HL-60/S4 treated with retinoic acid at 250 ng/mL for 4 days and 3 days (cell line): ENCODE results near the gene POGZ.

ENCODE experiments used
- in situ Hi-C: fragments of 300-500 bp; cut with MboI; formaldehyde crosslinking; loops from 2 replicates; pipeline ENCODE4 v1.7.0; 2022; ENCODE audit warnings: low sequenced_read_pairs

The POGZ gene

DNA sequence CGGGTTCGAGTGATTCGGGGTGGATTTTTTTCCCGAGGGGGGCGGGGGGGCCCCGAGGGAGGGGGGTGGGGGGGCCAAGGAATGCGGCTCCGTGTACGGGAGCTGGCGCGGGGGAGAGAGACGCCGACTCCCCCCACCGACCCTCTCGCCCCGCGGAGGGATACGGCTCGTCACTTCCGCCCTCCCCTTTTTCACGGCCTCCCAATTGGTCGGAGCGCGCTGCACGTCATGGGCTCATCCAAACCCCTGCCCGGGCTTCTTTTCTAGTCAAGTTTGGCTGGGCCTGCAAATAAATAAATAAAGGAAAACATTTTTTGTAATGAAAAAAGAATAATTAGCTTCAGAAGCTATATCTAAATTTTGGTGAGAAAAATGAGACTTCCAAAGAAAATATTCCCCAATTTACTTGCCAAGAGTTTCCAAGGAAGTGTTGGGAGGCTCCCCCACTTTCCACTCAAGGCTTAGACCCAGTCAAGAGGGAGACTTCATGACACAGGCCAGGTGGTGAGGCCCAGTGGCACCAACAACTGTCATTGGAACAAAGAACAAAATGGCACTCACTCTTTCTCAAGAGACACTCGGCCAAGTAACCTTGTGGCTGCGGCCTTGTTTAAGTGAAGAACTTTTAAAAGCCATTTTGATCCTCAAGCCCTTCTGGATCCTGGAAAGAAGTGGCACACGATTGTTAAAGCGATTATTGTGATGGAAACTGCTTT lies at the start of gene POGZ:
Gene POGZ, minus strand, starts transcription at position 164 of the 716 bp plus-strand sequence. CDS start 17,290 bp downstream, outside the sequence.
- in situ Hi-C loops: no loop called here

DNA sequence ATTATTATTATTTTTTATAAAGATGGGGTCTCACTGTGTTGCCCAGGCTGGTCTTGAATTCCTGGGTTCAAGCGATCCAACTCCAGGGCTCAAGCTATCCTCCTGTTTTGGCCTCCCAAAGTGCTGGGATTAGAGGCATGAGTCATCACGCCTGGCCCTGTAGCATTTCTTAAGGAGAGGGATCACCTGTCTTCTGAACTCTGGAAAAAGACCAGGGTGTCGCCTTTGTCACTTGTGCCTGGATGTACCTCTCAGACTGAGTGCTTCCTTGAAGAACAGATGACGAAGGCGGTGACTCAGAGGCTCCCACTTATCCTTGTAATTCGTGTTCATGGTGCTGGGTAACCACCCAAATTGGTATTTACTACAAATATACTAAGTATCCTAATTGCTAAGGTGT lies 49.5 kb upstream of the POGZ start:
- in situ Hi-C loops: no loop called here

DNA sequence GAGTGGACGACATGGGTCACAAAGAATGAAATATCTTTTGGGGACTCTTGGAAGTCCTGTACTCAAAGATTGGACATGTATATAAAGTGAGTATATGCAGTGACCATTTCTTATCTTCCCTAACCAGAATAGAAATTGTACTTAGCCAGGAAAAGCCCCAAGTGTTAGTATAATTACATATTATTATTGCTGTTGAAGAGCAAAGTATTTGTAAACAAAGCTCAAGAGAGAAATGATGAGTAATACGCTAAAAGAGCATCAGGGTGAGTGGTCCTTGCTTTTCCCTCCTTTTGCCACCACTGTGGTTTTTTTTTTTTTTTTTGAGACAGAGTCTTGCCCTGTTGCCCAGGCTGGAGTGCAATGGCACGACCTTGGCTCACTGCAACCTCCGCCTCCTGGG lies 45.5 kb upstream of the POGZ start:
- in situ Hi-C loops: no loop called here

DNA sequence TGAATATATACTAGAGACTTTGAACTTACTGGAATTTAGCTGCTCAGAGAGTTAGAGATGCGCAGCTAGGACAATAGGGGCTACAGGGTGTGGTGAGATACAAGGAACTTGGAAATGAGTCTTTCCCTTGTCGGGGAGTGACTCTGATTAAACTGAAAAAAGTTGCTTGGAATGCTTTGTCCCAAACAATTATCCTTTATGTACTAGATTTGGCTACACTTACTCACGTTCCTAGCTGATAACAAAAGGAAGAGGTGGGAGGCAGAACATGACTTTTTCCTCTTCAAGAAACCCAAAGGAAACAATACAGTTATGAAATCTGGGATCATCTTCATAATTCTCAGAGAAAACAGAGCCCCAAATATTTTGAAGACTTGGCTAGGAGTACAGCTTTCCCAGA lies 45.0 kb upstream of the POGZ start:
- in situ Hi-C loops: no loop called here

GRCh38 chr1:151502859-151503780 lies 43.8 kb upstream of the POGZ start:
- in situ Hi-C loops: no loop called here

- in situ Hi-C loops: no loop called here
Measured at GRCh38 chr1:151502035-151502700, 42.9 kb upstream of the POGZ start.

GRCh38 chr1:151501474-151501873 lies 42.2 kb upstream of the POGZ start:
- in situ Hi-C loops: no loop called here

GRCh38 chr1:151499930-151500329 lies 40.6 kb upstream of the POGZ start:
- in situ Hi-C loops: no loop called here

DNA sequence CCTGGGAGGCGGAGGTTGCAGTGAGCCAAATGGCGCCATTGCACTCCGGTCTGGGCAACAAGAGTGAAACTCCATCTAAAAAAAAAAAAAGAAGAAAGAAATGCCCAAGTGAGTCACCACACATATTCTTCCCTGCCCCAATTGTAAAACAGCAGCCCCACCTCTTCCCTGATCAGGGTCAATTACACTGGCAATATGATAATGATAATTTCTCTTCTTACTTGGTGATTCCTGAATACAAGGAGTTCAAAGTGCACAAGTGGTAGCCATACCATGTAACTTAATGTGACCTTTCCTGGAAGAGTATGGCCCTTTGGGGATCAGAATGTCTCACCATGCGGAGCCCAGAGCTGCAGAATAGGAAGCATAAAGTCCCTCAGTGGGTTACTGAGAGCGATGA lies 40.1 kb upstream of the POGZ start:
- in situ Hi-C loops: no loop called here

GRCh38 chr1:151495316-151495715 lies 36.0 kb upstream of the POGZ start:
- in situ Hi-C loops: no loop called here

GRCh38 chr1:151494741-151495281 lies 35.5 kb upstream of the POGZ start:
- in situ Hi-C loops: no loop called here

- in situ Hi-C loops: no loop called here
Measured at GRCh38 chr1:151493042-151493441, 33.7 kb upstream of the POGZ start.

- in situ Hi-C loops: no loop called here
Measured at GRCh38 chr1:151492120-151492519, 32.8 kb upstream of the POGZ start.

DNA sequence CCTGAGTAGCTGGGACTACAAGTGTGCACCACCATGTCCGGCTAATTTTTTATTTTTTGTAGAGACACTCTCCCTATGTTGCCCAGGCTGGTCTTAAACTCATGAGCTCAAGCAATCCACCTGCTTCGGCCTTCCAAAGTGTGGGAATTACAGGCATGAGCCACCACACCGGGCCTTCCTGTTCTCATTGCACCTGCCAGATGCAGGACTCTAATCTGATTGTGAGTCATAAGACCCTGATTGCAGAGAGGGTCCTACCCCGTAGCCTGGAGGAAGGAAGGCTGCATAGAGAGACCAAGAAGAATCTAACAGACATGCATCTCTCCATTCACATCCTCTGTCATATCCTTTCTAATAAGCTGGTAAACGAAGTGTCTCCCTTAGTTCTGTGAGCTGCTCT lies 32.3 kb upstream of the POGZ start:
- in situ Hi-C loops: no loop called here

DNA sequence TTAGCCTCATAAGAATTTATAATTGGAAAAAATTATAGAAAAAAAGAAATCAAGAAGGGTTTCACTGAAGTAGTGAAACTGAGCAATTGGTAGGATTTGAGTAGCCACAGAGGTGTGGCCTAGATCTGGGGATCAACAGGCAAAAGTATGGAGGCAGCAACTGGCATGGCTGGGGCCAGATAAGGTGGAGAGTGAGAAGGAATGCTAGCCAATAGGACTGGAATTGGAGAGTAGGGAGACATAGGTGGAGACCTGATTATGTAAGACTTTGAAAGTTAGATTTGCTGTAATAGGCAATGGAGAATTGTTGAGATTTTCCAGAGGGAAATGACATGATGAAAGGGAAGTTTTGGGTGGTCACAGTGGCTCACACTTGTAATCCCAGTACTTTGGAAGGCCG lies 27.3 kb upstream of the POGZ start:
- in situ Hi-C loops: no loop called here

GRCh38 chr1:151485685-151486255 lies 26.5 kb upstream of the POGZ start:
- in situ Hi-C loops: no loop called here

- in situ Hi-C loops: no loop called here
Measured at GRCh38 chr1:151482017-151482416, 22.7 kb upstream of the POGZ start.

DNA sequence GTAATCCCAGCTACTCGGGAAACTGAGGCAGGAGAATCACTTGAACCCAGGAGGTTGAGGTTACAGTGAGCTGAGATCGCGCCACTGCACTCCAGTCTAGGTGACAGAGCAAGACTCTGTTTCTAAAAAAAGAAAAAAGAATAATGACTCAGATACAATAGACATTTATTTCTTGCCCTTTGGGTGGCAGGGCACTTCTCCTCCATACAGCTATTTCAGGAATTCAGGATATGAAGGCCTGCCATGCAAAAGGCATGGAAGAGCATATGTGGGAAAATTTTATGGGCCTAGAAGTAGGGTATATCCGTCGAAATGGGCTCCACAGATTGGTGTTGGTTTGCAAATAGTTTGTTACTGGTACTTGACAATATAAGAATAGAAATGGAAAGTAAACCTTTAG lies 20.2 kb upstream of the POGZ start:
- in situ Hi-C loops: no loop called here

DNA sequence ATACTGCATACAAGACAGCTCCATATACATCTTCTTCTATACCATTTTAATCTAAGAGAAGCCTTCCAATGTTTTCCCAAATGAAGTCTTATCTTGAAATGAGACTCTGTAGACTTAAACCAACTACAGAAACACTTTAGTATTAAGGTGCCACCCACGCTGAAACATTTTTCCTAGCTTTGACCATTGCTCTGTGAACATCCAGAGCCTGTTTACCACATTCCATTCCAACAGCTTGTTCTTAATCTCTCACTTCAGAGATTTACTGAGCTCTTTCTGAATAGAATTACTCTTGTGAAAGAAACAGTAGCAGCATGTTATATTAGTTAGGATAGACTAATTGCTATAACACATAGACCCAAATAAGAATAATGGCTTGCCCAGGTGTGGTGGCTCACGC lies 19.6 kb upstream of the POGZ start:
- in situ Hi-C loops: no loop called here

DNA sequence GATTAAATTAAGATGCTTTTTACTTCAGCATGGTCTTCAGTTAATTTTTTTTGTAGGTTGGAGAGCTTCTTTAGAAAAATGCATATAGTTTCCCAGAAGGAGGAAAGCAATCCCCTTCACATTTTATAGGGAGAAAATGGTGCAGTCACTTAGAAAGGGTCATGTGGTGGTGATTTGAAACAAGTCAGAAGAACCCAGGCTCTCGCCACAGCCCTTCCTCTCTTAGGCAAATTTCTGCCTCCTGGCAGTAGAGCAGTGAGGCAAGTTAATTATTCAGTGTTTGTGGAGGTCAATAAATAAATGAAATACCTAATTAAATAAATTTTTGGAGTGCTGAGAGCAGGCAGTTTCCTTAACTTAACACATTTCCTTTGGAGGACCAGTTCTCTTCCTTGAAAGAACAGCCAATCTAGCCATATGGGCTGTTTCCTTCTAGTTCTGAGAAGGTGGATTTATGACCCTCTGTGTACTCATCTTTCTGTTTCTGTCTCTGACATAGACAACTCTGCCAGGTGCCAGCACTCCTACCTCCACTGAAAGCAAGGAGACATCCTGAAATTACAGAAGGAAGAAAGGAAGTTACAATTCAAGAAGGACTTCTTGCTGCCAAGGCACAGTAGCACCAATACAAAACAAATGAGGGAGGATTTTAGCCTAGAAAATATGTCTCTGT lies 19.0 kb upstream of the POGZ start:
- in situ Hi-C loops: no loop called here
